Jurkat, Clone E6-1 (cell line): ENCODE measurements around the gene MARK1.

Experiments
- DNase-seq: peaks from one replicate; pipeline ENCODE4 v3.0.0-alpha.2; 2011; ENCODE audit warnings: low read depth, low spot score
- H3K4me3 ChIP-seq: 2 replicates; pipeline ENCODE4 v1.5.1; 2011; ENCODE audit warnings: mild to moderate bottlenecking, low read length, control low read depth, moderate library complexity

MARK1 gene

GRCh38 chr1:220527279-220527907 lies 543 bp upstream of the MARK1 start:
- H3K4me3 ChIP-seq: no peak overlapping the region
- no peak for DNase-seq

- no peak overlapping the region for H3K4me3 ChIP-seq
Measured at GRCh38 chr1:220528679-220529501, 954 bp downstream of the MARK1 start.

GRCh38 chr1:220529521-220530020 lies 1.6 kb downstream of the MARK1 start:
- H3K4me3 ChIP-seq: no peak overlapping the region
- no peak for DNase-seq

More at GRCh38 chr1:220528679-220529501, 954 bp downstream of the MARK1 start:
- no peak for DNase-seq

- DNase-seq: no peak
- H3K4me3 ChIP-seq: no peak overlapping the region
Measured at GRCh38 chr1:220533504-220534109, 5.7 kb downstream of the MARK1 start.

GRCh38 chr1:220544901-220545303 lies 17.0 kb downstream of the MARK1 start:
- H3K4me3 ChIP-seq: no peak overlapping the region
- peak; percentile 18 for DNase-seq

GRCh38 chr1:220550811-220551399 lies 23.0 kb downstream of the MARK1 start:
- DNase-seq: no peak
- no peak overlapping the region for H3K4me3 ChIP-seq

GRCh38 chr1:220551718-220552117 lies 23.8 kb downstream of the MARK1 start:
- H3K4me3 ChIP-seq: no peak overlapping the region
- DNase-seq: no peak

- no peak overlapping the region for H3K4me3 ChIP-seq
- DNase-seq: no peak
Measured at GRCh38 chr1:220552672-220553260, 24.8 kb downstream of the MARK1 start.

- DNase-seq: no peak
- H3K4me3 ChIP-seq: no peak overlapping the region
Measured at GRCh38 chr1:220556641-220557040, 28.7 kb downstream of the MARK1 start.

GRCh38 chr1:220563564-220563963 lies 35.6 kb downstream of the MARK1 start:
- no peak for DNase-seq
- no peak overlapping the region for H3K4me3 ChIP-seq

GRCh38 chr1:220564216-220564615 lies 36.3 kb downstream of the MARK1 start:
- H3K4me3 ChIP-seq: no peak overlapping the region
- DNase-seq: no peak

- H3K4me3 ChIP-seq: no peak overlapping the region
- DNase-seq: no peak
Measured at GRCh38 chr1:220565670-220566069, 37.7 kb downstream of the MARK1 start.

GRCh38 chr1:220566869-220567268 lies 38.9 kb downstream of the MARK1 start:
- no peak for DNase-seq

GRCh38 chr1:220572416-220572815 lies 44.5 kb downstream of the MARK1 start:
- DNase-seq: no peak

More at GRCh38 chr1:220566869-220567268, 38.9 kb downstream of the MARK1 start:
- no peak overlapping the region for H3K4me3 ChIP-seq

GRCh38 chr1:220573836-220574235 lies 45.9 kb downstream of the MARK1 start:
- no peak overlapping the region for H3K4me3 ChIP-seq
- no peak for DNase-seq

More at GRCh38 chr1:220572416-220572815, 44.5 kb downstream of the MARK1 start:
- H3K4me3 ChIP-seq: no peak overlapping the region

- DNase-seq: no peak
- H3K4me3 ChIP-seq: no peak overlapping the region
Measured at GRCh38 chr1:220575718-220576497, 48.0 kb downstream of the MARK1 start.

GRCh38 chr1:220577926-220578325 lies 50.0 kb downstream of the MARK1 start:
- no peak overlapping the region for H3K4me3 ChIP-seq
- DNase-seq: no peak

GRCh38 chr1:220579317-220579716 lies 51.4 kb downstream of the MARK1 start:
- no peak for DNase-seq
- H3K4me3 ChIP-seq: no peak overlapping the region
